Stimulated activated CD4-positive, alpha-beta T cell treated with anti-CD3 and anti-CD28 coated beads, Interleukin-12 subunit alpha, Interleukin-12 subunit beta, amount 100 ng/mL, for 48 hours (primary cell): Measurements from ENCODE around the gene ZC3HAV1L.
"Not testable (repeated sequence)": the region's sequence is repeated elsewhere in the genome, so short reads cannot be mapped to it uniquely, and the experiment has no call there.

ENCODE experiments used
- DNase-seq, 3 donors: peaks; one replicate each; pipeline ENCODE4 v3.0.0-alpha.2; 2020; ENCODE audit warnings: low read depth in 2 of 3, low spot score in 1 of 3

ZC3HAV1L gene

GRCh38 chr7:139054656-139055055 lies 18.8 kb upstream of the ZC3HAV1L start:
- DNase-seq = not testable (repeated sequence)

- DNase-seq = no peak
These were observed 18.3 kb upstream of the ZC3HAV1L start for GRCh38 chr7:139054101-139054500.

GRCh38 chr7:139051655-139052054 lies 15.8 kb upstream of the ZC3HAV1L start:
- DNase-seq = no peak

- DNase-seq = no peak
These were observed 14.1 kb upstream of the ZC3HAV1L start for GRCh38 chr7:139049936-139050335.

GRCh38 chr7:139049111-139049510 lies 13.3 kb upstream of the ZC3HAV1L start:
- no peak for DNase-seq

- no peak for DNase-seq
These were observed 12.1 kb upstream of the ZC3HAV1L start for GRCh38 chr7:139047970-139048369.

GRCh38 chr7:139046143-139046542 lies 10.3 kb upstream of the ZC3HAV1L start:
- DNase-seq = no peak

- DNase-seq = no peak
These were observed 9.3 kb upstream of the ZC3HAV1L start for GRCh38 chr7:139044813-139045794.

GRCh38 chr7:139043823-139044812 lies 8.3 kb upstream of the ZC3HAV1L start:
- peak; percentile 44 to 60 (median 58) for DNase-seq

GRCh38 chr7:139041378-139042085 lies 5.7 kb upstream of the ZC3HAV1L start:
- DNase-seq = no peak

- no peak for DNase-seq
These were observed 2.8 kb upstream of the ZC3HAV1L start for GRCh38 chr7:139038691-139039090.

- DNase-seq = no peak
These were observed 1.1 kb upstream of the ZC3HAV1L start for GRCh38 chr7:139036901-139037300.

GRCh38 chr7:139034855-139035585 lies 822 bp downstream of the ZC3HAV1L start:
- peak in 1 of 3 donors; percentile 16 for DNase-seq

GRCh38 chr7:139034336-139034735 lies 1.5 kb downstream of the ZC3HAV1L start:
- no peak for DNase-seq

GRCh38 chr7:139033346-139034114 lies 2.3 kb downstream of the ZC3HAV1L start:
- no peak for DNase-seq

- no peak for DNase-seq
These were observed 3.4 kb downstream of the ZC3HAV1L start for GRCh38 chr7:139032473-139032872.

GRCh38 chr7:139029353-139029752 lies 6.5 kb downstream of the ZC3HAV1L start:
- DNase-seq = no peak

GRCh38 chr7:139026551-139026950 lies 9.3 kb downstream of the ZC3HAV1L start:
- no peak for DNase-seq

- not testable (repeated sequence) for DNase-seq
These were observed 10.0 kb downstream of the ZC3HAV1L start for GRCh38 chr7:139025861-139026260.
